Duodenal mucosa (tissue), 2 donors: Measurements from ENCODE around the gene ISCU.

Experiments
- H3K27ac ChIP-seq: one replicate; pipeline ENCODE4 v1.7.0; 2013; ENCODE audit warnings: low read depth, low read length
- H3K27me3 ChIP-seq, 2 donors: one replicate each; pipeline ENCODE4 v1.7.0; 2013; ENCODE audit warnings: low read length in 2 of 2, control low read depth in 1 of 2; ENCODE audit not compliant: insufficient read depth in 2 of 2, control insufficient read depth in 1 of 2
- H3K36me3 ChIP-seq, 2 donors: one replicate each; pipeline ENCODE4 v1.7.0; 2013; ENCODE audit warnings: low read length in 2 of 2, control low read depth in 1 of 2; ENCODE audit not compliant: insufficient read depth in 2 of 2, control insufficient read depth in 1 of 2
- H3K4me1 ChIP-seq, 2 donors: one replicate each; pipeline ENCODE4 v1.7.0; 2013; ENCODE audit warnings: low read length in 2 of 2, control low read depth in 1 of 2; ENCODE audit not compliant: insufficient read depth in 2 of 2, control insufficient read depth in 1 of 2
- H3K4me3 ChIP-seq, 2 donors: one replicate each; pipeline ENCODE4 v1.7.0; 2013; ENCODE audit warnings: low read length in 2 of 2, low read depth in 1 of 2
- H3K9ac ChIP-seq, 2 donors: one replicate each; pipeline ENCODE4 v1.7.0; 2013; ENCODE audit warnings: low read length in 2 of 2, low read depth in 1 of 2
- H3K9me3 ChIP-seq, 2 donors: one replicate each; pipeline ENCODE4 v1.7.0; 2013; ENCODE audit warnings: low read length in 2 of 2, control low read depth in 1 of 2; ENCODE audit not compliant: control insufficient read depth in 1 of 2

ISCU gene

GRCh38 chr12:108519558-108519957 lies 42.8 kb upstream of the ISCU start:
- no peaks in the 10 kb centered on the region for H3K9me3 ChIP-seq
- peaks cover 10 to 16% of the 10 kb centered on the region in 2 donors for H3K4me1 ChIP-seq
- no peak overlapping the region for H3K27ac ChIP-seq
- peaks cover 47 to 77% of the 10 kb centered on the region in 2 donors for H3K36me3 ChIP-seq
- no peaks in the 10 kb centered on the region for H3K27me3 ChIP-seq
- no peak overlapping the region for H3K9ac ChIP-seq
- H3K4me3 ChIP-seq = no peak overlapping the region

DNA sequence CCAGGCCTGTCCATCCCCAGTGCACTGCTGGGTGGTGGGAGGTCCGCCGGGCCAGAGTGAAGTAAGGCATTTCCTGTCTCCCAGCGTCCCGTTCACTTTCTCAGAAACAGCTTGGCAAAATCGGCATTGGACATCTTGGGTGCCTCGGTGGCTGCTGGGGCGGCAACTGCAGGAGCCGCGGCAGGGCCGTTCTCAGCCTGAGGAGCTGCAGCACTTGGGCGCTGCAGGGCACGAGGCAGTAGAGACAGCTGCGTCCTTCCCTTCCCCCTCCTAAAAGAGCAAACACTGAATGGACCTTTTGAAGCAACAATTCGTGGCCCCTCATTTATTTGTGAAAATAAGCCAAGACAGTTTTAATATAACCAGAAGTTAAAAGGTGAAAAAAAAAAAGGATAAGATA lies 39.0 kb upstream of the ISCU start:
- Histone ChIP-seq H3K27me3 (no peaks in the 10 kb centered on the region), H3K9ac (no peak overlapping the region), H3K27ac (no peak overlapping the region), H3K4me3 (no peak overlapping the region), H3K9me3 (no peaks in the 10 kb centered on the region), H3K36me3 (peaks cover 72 to 98% of the 10 kb centered on the region in 2 donors), H3K4me1 (no peaks in the 10 kb centered on the region)

DNA sequence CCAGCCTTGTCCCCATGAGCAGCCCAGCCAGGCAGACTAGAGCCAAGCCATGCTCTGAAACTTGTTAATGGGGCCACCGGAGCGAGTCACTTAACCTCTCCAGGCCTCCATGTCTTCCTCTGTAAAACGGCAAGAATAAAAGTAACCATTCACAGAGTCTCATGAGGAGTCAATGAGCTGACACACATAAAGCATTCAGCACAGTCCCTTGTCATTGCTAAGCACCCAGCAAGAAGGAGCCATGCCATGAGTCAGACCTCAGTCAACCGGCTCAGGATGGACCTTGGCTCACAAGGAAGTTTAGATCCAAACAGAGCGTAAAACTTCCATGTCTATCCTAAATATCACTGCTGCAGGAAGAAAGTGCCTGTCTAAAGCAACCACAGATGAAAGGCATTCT lies 36.7 kb upstream of the ISCU start:
- Histone ChIP-seq H3K4me3 (no peak overlapping the region), H3K27ac (no peak overlapping the region), H3K9ac (no peak overlapping the region), H3K27me3 (no peaks in the 10 kb centered on the region), H3K4me1 (no peaks in the 10 kb centered on the region), H3K9me3 (no peaks in the 10 kb centered on the region), H3K36me3 (peaks cover 77 to 97% of the 10 kb centered on the region in 2 donors)

DNA sequence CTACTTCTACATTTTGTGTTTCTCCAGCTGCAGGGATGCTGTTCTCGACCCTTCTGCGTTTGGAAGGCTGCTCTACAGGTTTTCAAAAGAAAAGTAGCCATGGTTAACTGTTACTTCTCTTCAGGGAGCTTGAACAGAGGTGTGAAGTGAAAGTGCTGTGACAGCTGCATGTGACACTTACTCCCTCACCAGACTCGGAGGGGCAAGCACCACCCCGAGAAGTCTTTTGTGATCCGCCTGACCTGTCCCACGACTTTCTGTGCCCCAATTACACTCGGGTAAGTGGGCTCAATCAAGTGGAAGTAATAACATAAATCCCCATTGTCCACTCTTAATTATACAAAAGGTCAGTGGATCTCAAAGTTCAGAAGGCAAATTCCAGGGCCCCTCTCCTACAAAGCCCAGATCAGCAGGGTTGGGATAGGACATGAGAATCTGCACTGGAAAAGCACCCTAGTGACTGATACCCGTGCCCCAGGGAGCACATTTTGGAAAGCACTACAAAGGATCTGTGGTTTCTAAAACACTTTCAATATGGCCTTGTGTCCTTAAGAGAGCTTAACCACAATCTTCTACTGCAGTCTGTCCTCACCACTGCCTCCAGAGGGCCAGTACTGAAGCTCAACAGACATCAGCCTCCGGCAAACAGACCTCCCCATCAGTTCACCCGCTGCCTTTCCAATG lies 35.8 kb upstream of the ISCU start:
- Histone ChIP-seq H3K36me3 (peaks cover 75 to 98% of the 10 kb centered on the region in 2 donors), H3K9me3 (no peaks in the 10 kb centered on the region), H3K4me3 (no peak overlapping the region), H3K27me3 (no peaks in the 10 kb centered on the region), H3K27ac (no peak overlapping the region), H3K4me1 (no peaks in the 10 kb centered on the region), H3K9ac (no peak overlapping the region)

DNA sequence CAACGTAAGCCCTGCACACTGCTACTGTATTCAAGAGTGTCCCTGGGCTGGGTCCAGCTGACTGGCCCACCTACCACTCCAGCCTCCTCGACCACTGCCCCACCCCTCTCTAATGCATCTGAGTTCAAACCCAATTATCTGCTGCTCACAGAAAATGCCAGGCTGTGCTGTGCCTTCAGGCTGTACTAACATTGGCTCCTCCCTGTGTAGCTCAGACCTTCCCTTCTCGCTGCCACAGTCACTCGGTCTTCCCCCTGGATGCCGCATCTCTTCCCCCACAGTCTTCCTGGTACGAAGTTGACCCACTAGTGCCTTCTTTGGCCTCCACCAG lies 35.3 kb upstream of the ISCU start:
- H3K9me3 ChIP-seq = no peaks in the 10 kb centered on the region
- peaks cover 77 to 98% of the 10 kb centered on the region in 2 donors for H3K36me3 ChIP-seq
- H3K9ac ChIP-seq = no peak overlapping the region
- H3K4me3 ChIP-seq = no peak overlapping the region
- H3K27me3 ChIP-seq = no peaks in the 10 kb centered on the region
- H3K27ac ChIP-seq = no peak overlapping the region
- no peaks in the 10 kb centered on the region for H3K4me1 ChIP-seq

DNA sequence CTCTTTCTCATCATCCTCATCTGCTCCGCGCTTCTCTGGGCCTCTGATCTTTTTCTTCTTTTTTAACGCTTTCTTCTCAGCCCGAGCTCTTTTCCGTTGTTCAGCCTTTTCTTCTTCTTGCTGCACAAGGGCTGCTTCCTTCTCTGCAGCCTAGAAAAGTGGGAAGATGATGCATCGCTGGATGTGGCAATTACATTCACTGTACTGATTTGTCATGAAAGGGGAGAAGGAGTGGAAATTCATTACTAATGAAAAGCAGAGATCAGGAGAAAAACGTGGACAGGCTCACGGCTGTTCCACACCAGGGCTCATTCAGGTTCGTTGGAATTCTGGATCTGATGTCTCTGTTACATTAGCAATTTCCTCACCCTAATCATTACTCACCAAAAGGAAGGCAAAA lies 32.2 kb upstream of the ISCU start:
- no peak overlapping the region for H3K4me3 ChIP-seq
- no peaks in the 10 kb centered on the region for H3K27me3 ChIP-seq
- no peak overlapping the region for H3K9ac ChIP-seq
- H3K9me3 ChIP-seq = no peaks in the 10 kb centered on the region
- no peaks in the 10 kb centered on the region for H3K4me1 ChIP-seq
- peaks cover 59 to 91% of the 10 kb centered on the region in 2 donors for H3K36me3 ChIP-seq
- no peak overlapping the region for H3K27ac ChIP-seq

DNA sequence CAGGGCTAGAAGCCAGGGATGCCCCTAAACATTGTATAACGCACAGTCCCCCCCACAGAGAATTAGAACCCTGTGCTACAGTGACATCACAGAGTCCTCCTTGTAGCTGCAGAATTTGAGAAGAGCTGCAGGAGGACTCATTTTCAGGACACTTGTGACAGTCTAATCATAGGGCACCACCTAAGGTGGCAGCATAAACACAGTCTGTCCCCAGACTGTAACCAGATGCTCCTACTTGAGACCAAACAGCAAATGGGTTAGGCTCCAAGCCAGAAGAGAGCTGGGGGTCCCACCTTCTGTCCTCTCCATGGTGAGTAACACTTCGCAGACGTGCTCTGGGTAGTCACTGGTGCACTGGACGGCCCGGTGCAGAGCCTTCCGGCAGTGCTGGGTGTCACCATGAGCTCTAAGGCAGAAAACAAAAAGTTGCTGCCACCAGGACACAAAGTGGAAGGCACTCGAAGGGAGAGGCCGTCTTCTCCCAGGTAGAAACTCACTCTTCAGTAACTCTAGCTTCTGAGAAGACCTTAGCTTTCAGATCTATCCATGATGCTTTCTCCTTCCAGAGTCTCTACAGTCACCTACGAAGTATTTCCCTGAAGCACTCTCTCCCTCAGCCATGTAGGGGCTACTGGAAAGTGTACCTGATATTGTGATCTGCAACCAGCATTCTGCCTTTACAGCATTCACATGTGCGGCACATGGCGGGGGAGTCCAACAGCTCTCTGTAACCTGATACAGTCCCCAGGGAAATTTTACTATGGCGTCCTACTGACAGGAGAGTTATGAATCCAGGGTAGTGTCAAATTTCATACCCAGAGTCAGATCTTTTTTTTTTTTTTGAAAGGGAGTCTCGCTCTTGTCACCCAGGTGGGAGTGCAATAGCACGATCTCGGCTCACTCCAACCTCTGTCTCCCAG lies 30.2 kb upstream of the ISCU start:
- Histone ChIP-seq H3K9ac (no peak overlapping the region), H3K27ac (no peak overlapping the region), H3K27me3 (no peaks in the 10 kb centered on the region), H3K9me3 (no peaks in the 10 kb centered on the region), H3K4me3 (no peak overlapping the region), H3K36me3 (peaks cover 64 to 91% of the 10 kb centered on the region in 2 donors), H3K4me1 (no peaks in the 10 kb centered on the region)

- H3K27ac ChIP-seq = no peak overlapping the region
- no peak overlapping the region for H3K9ac ChIP-seq
- no peaks in the 10 kb centered on the region for H3K27me3 ChIP-seq
- H3K4me1 ChIP-seq = no peaks in the 10 kb centered on the region
- no peaks in the 10 kb centered on the region for H3K9me3 ChIP-seq
- H3K36me3 ChIP-seq = peaks cover 41 to 69% of the 10 kb centered on the region in 2 donors
- no peak overlapping the region for H3K4me3 ChIP-seq
These were observed 24.2 kb upstream of the ISCU start for GRCh38 chr12:108538146-108538545.

GRCh38 chr12:108538616-108539195 lies 23.7 kb upstream of the ISCU start:
- H3K4me3 ChIP-seq = no peak overlapping the region
- H3K27me3 ChIP-seq = no peaks in the 10 kb centered on the region
- no peaks in the 10 kb centered on the region for H3K4me1 ChIP-seq
- H3K36me3 ChIP-seq = peaks cover 47 to 69% of the 10 kb centered on the region in 2 donors
- no peak overlapping the region for H3K9ac ChIP-seq
- H3K27ac ChIP-seq = no peak overlapping the region
- H3K9me3 ChIP-seq = no peaks in the 10 kb centered on the region

DNA sequence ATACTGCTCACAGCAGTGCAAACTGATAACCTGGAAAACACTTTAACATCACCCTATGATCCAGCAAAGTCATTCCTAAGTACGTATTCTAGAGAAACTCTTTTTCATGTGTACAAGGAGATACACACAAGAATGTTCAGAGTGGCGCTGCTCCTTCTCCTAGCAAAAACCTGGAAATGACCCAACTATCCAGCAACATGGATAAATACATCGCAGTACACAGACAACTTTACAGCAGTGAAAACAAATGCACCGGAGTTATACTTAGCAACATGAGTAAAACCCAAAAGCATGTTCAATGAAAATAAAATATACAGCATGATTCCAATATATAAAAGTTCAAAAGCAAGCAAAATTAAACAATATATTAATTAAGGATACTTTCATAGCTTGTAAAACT lies 20.1 kb upstream of the ISCU start:
- H3K4me1 ChIP-seq = no peaks in the 10 kb centered on the region
- H3K36me3 ChIP-seq = peaks cover 42 to 71% of the 10 kb centered on the region in 2 donors
- H3K9me3 ChIP-seq = no peaks in the 10 kb centered on the region
- H3K27me3 ChIP-seq = no peaks in the 10 kb centered on the region
- no peak overlapping the region for H3K9ac ChIP-seq
- H3K27ac ChIP-seq = no peak overlapping the region
- no peak overlapping the region for H3K4me3 ChIP-seq
